Endothelial cell of umbilical vein (primary cell): ENCODE results near the gene PHC2. TPM values are rescaled to one million over a fixed set of nuclear protein-coding genes. Genes with fewer than 3 reads are reported as not detected.

ENCODE experiments used
- BruUV-seq: library from RNA; stranded (reverse); fragments of 400-500 nt; replicated peaks from 2 replicates; lab custom pipeline; 2021; lab: Mats Ljungman, UMichigan
- CTCF ChIA-PET: fragments of 300-600, 350-600 bp; sonication (Branson Sonifier 250); formaldehyde crosslinking; loops from one replicate; lab custom pipeline; 2021; ENCODE audit warnings: antibody characterized with exemption, inconsistent platforms; lab: Charles Lee
- POLR2A ChIA-PET: fragments of 300-600, 350-600 bp; sonication (Branson Sonifier 250); formaldehyde crosslinking; loops from one replicate; lab custom pipeline; 2021; ENCODE audit warnings: antibody characterized with exemption, inconsistent platforms; lab: Charles Lee
- DNase-seq: peaks from one replicate; pipeline ENCODE4 v3.0.0-alpha.2; 2011; ENCODE audit warnings: low read depth, low spot score
- FAIRE-seq: peaks from 2 replicates; lab custom pipeline; 2011; peaks lifted over from hg19 to GRCh38; lab: Jason Lieb, UNC
- H2AFZ ChIP-seq: 2 replicates; pipeline ENCODE4 v1.6.0; 2012; ENCODE audit warnings: low read depth, low read length, control low read depth, inconsistent platforms
- H3K27ac ChIP-seq: 2 replicates; pipeline ENCODE4 v1.5.1; 2011; ENCODE audit warnings: low read depth, mild to moderate bottlenecking, control low read depth, low read length, moderate library complexity; ENCODE audit not compliant: insufficient read depth
- H3K27me3 ChIP-seq, 2 experiments: 2 replicates each; pipeline versions ENCODE4 v1.6.0 to v1.6.1; 2011; ENCODE audit warnings: low read length in 2 of 2, mixed read lengths in 1 of 2; ENCODE audit not compliant: control insufficient read depth in 2 of 2, insufficient read depth in 2 of 2
- H3K36me3 ChIP-seq, 2 experiments: 2 replicates in 1 of 2; 3 replicates in 1 of 2; pipeline ENCODE4 v1.5.1; 2011; ENCODE audit warnings: low read length in 2 of 2, mild to moderate bottlenecking in 1 of 2, moderate library complexity in 1 of 2; ENCODE audit not compliant: control insufficient read depth in 2 of 2, insufficient read depth in 2 of 2; ENCODE audit errors: extremely low read depth in 1 of 2
- H3K4me1 ChIP-seq: 3 replicates; pipeline ENCODE4 v1.5.1; 2011; ENCODE audit warnings: mild to moderate bottlenecking, low read length; ENCODE audit not compliant: control insufficient read depth, insufficient read depth; ENCODE audit errors: extremely low read depth
- H3K4me2 ChIP-seq: 2 replicates; pipeline ENCODE4 v1.6.1; 2011; ENCODE audit warnings: low read length, control low read depth, mixed read lengths; ENCODE audit not compliant: insufficient read depth
- H3K4me3 ChIP-seq, 3 experiments: fragments of 200-600 bp in 1 of 3; sonication (generic), shearing (Covaris generic) in 1 of 3; replicated peaks in 1 of 3; 2 replicates each; pipeline ENCODE4 v1.5.1; 2011 to 2016; ENCODE audit warnings: control low read depth in 3 of 3, low read length in 3 of 3, mild to moderate bottlenecking in 2 of 3, inconsistent platforms in 1 of 3, low read depth in 1 of 3, moderate library complexity in 1 of 3; ENCODE audit not compliant: insufficient read depth in 1 of 3
- H3K79me2 ChIP-seq: 2 replicates; pipeline ENCODE4 v1.6.0; 2012; ENCODE audit warnings: low read length, inconsistent platforms; ENCODE audit not compliant: control insufficient read depth, insufficient read depth
- H3K9ac ChIP-seq: replicated peaks from 2 replicates; pipeline ENCODE3; 2011; ENCODE audit warnings: low read length, control low read depth; ENCODE audit not compliant: insufficient read depth; ENCODE audit errors: extremely low read depth
- H3K9me1 ChIP-seq: replicated peaks from 3 replicates; pipeline ENCODE4 v1.6.0; 2011; ENCODE audit warnings: mild to moderate bottlenecking, low read length; ENCODE audit not compliant: control insufficient read depth, insufficient read depth; ENCODE audit errors: extremely low read depth
- H3K9me3 ChIP-seq: replicated peaks from 2 replicates; pipeline ENCODE4 v1.5.1; 2012; ENCODE audit warnings: low read length, inconsistent platforms; ENCODE audit not compliant: control insufficient read depth, insufficient read depth
- H4K20me1 ChIP-seq: replicated peaks from 2 replicates; pipeline ENCODE3; 2011; ENCODE audit warnings: mild to moderate bottlenecking, low read length; ENCODE audit not compliant: control insufficient read depth, insufficient read depth; ENCODE audit errors: extremely low read depth
- EZH2 ChIP-seq: IDR thresholded peaks from 2 replicates; pipeline ENCODE4 v1.6.1; 2012; ENCODE audit warnings: borderline replicate concordance, low read depth, mild to moderate bottlenecking, moderate library complexity, low read length, inconsistent platforms; ENCODE audit not compliant: severe bottlenecking
- FOS ChIP-seq: IDR thresholded peaks from 2 replicates; pipeline ENCODE4 v1.6.1; 2011; ENCODE audit warnings: mild to moderate bottlenecking, low read length, moderate library complexity, borderline replicate concordance; ENCODE audit not compliant: insufficient read depth
- GATA2 ChIP-seq: IDR thresholded peaks from 2 replicates; pipeline ENCODE4 v1.7.0; 2011; ENCODE audit warnings: low read depth, mild to moderate bottlenecking, moderate library complexity, mixed read lengths, low read length; ENCODE audit not compliant: insufficient read length, insufficient read depth
- JUN ChIP-seq: IDR thresholded peaks from 2 replicates; pipeline ENCODE4 v1.6.1; 2011; ENCODE audit warnings: borderline replicate concordance, low read depth; ENCODE audit not compliant: insufficient read length, insufficient read depth
- MYC ChIP-seq: IDR thresholded peaks from one replicate; pipeline ENCODE4 v1.6.1; 2011; ENCODE audit warnings: mild to moderate bottlenecking, low read depth, low read length
- POLR2A ChIP-seq: IDR thresholded peaks from 2 replicates; pipeline ENCODE4 v1.6.1; 2012; ENCODE audit warnings: low read depth, mild to moderate bottlenecking, control low read depth, low read length
- POLR2AphosphoS5 ChIP-seq: IDR thresholded peaks from 2 replicates; pipeline ENCODE4 v1.6.1; 2012; ENCODE audit warnings: low read depth, mild to moderate bottlenecking, control low read depth, low read length, moderate library complexity; ENCODE audit not compliant: insufficient read depth
- dilution Hi-C: fragments of 300-500 bp; cut with MboI; formaldehyde crosslinking; loops from one replicate; pipeline ENCODE4 v1.15.0; 2019; ENCODE audit warnings: low sequenced_read_pairs; ENCODE audit not compliant: extremely low pct_ligation_motif_present
- intact Hi-C: fragments of 100-400 bp; cut with micrococcal nuclease; formaldehyde crosslinking; loops from one replicate; pipeline ENCODE4 v1.10.0; 2022
- polyA plus RNA-seq, 4 experiments: library from polyadenylated mRNA; depleted of rRNA in 3 of 4; stranded (reverse) in 3 of 4; unstranded in 1 of 4; fragments of >200 nt; gene quantifications; 2 replicates each; pipeline versions ENCODE4 v1.2.1 to v1.2.3, GENCODE V29; 2011 to 2012; ENCODE audit warnings: missing spikeins in 1 of 4
- total RNA-seq: library from RNA; stranded (reverse); gene quantifications from 2 replicates; pipeline ENCODE4 v1.2.3, GENCODE V29; 2021
- TF ChIP-seq, protein P1 (sequence below), 2 donors: IDR thresholded peaks; 1 replicate in 1 of 2; 2 replicates in 1 of 2; pipeline ENCODE4 v1.5.1; 2011; ENCODE audit warnings: low read length in 2 of 2, mild to moderate bottlenecking in 2 of 2, moderate library complexity in 2 of 2, control low read depth in 1 of 2, inconsistent platforms in 1 of 2, low read depth in 1 of 2; ENCODE audit not compliant: insufficient read depth in 1 of 2; ENCODE audit errors: extremely low read depth in 1 of 2
- TF ChIP-seq, protein P2 (sequence below): IDR thresholded peaks from 2 replicates; pipeline ENCODE4 v1.6.1; 2011; ENCODE audit not compliant: insufficient read depth, insufficient read length

The PHC2 gene
- total and polyA plus RNA-seq, 2 donors (not counting 3 experiments of a cell fraction or from before 2014, with no cell fraction given) = 65.6 to 79.0 TPM

DNA sequence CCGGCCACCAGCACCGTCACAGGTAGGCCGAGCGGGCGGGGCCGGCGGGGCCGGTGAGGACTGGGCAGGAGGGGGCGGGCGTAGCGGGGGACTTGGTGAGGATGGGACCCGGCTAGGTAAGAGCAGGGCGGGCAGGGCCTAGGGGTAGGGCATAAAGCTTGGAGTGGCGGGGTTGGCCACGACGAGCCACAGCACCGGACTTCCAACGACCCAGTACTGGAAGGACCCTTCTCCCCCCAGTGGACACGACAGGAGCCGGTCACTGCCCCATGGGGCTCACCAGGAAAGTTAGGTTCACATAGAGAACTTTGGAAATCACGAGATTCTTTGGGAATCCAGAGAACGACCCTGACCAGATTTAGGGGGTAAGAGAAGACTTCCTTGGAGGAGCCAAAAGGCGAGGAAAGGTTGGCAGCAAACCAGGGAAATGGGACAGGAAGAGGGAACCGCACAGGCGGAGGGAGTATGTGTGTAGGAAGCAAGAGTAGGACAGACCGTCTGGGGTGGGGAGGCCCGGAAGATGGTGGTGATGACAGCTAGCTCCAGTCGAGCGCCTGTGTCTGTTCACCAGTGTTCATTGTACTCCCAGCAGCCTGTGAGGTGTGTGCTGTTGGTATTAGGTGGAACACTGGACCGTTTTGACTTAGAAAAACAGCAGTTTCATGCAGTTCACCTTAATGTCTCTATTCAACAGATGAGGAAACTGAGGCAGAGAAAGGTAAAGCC, 154.2 kb downstream of the PHC2 start:
- DNase-seq = no peak
- ChIA-PET POLR2A (no interaction called here), CTCF (interaction anchor here (1.5 kb wide), 1 partner anchor 194 kb away, joined by 3 read pairs; no protein-coding TSS in a partner anchor)
- no peaks in the 10 kb centered on the region for H4K20me1 ChIP-seq
- no TSS peak for BruUV-seq
- intact Hi-C loops = no loop called here
- H3K4me3 ChIP-seq = no peak overlapping the region
- H3K9me1 ChIP-seq = no peaks in the 10 kb centered on the region
- H3K9ac ChIP-seq = no peak overlapping the region
- no peaks in the 10 kb centered on the region for H3K27me3 ChIP-seq
- H2AFZ ChIP-seq = no peak overlapping the region
- H3K79me2 ChIP-seq = no peaks in the 10 kb centered on the region
- dilution Hi-C loops = no loop called here
- H3K27ac ChIP-seq = no peak overlapping the region
- no peaks in the 10 kb centered on the region for H3K9me3 ChIP-seq
- H3K36me3 ChIP-seq = peaks cover under 1 to 26% of the 10 kb centered on the region in 2 experiments
- no peaks in the 10 kb centered on the region for H3K4me1 ChIP-seq
- H3K4me2 ChIP-seq = no peak overlapping the region
- FAIRE-seq = no peak
- TF ChIP-seq FOS (no peak), POLR2A (no peak)

DNA sequence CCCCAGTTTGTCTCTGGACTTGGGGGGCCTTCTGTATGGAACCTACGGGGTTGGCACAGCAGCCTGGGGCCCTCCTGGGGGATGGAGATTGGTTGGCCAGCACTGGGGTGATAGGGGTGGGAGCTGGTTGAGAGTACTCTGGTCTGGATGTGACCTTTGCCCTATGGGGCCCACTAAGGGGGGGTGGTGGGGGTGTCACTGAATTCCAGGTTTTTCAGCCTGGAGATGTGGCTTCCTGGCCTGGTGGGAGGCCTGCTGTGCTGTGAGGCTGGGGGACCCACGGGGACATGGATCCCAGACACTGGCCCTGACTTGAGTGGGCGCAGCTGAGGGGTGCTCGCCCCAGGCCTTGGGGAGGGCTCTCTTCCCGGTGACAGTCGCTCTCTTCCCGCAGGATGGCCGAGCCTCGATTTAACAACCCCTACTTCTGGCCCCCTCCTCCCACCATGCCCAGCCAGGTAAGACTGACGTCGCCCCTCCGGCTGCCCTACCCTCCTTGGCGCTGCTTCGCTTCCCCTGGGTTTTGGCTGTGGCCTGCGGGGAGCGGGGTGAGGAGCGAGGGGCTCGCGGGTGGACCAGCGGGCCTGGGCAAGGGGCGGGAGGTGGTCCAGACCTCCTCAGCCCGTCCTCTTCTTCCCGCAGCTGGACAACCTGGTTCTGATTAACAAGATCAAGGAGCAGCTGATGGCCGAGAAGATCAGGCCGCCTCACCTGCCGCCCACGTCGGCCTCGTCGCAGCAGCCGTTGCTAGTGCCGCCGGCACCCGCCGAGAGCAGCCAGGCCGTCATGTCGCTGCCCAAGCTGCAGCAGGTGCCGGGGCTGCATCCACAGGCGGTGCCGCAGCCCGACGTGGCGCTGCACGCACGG, 155.0 kb downstream of the PHC2 start:
- no peak overlapping the region for H3K4me3 ChIP-seq
- no peaks in the 10 kb centered on the region for H3K9me3 ChIP-seq
- H4K20me1 ChIP-seq = no peaks in the 10 kb centered on the region
- no peaks in the 10 kb centered on the region for H3K79me2 ChIP-seq
- no peak overlapping the region for H2AFZ ChIP-seq
- no peaks in the 10 kb centered on the region for H3K4me1 ChIP-seq
- intact Hi-C loops (no loop called here), dilution Hi-C loops (no loop called here)
- FAIRE-seq = no peak
- no peak for TF ChIP-seq POLR2AphosphoS5
- no peak for TF ChIP-seq POLR2A
- TF ChIP-seq MYC = no peak
- TF ChIP-seq JUN = no peak
- TF ChIP-seq, protein P1, sequence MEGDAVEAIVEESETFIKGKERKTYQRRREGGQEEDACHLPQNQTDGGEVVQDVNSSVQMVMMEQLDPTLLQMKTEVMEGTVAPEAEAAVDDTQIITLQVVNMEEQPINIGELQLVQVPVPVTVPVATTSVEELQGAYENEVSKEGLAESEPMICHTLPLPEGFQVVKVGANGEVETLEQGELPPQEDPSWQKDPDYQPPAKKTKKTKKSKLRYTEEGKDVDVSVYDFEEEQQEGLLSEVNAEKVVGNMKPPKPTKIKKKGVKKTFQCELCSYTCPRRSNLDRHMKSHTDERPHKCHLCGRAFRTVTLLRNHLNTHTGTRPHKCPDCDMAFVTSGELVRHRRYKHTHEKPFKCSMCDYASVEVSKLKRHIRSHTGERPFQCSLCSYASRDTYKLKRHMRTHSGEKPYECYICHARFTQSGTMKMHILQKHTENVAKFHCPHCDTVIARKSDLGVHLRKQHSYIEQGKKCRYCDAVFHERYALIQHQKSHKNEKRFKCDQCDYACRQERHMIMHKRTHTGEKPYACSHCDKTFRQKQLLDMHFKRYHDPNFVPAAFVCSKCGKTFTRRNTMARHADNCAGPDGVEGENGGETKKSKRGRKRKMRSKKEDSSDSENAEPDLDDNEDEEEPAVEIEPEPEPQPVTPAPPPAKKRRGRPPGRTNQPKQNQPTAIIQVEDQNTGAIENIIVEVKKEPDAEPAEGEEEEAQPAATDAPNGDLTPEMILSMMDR (IDR thresholded peaks at IDR 0.05; ENCODE audit: extremely low read depth in 1 of 2, insufficient read depth in 1 of 2, low read depth in 1 of 2, low read length in 2 of 2) = no peak
- TF ChIP-seq, protein P2, sequence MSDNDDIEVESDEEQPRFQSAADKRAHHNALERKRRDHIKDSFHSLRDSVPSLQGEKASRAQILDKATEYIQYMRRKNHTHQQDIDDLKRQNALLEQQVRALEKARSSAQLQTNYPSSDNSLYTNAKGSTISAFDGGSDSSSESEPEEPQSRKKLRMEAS = no peak
- TF ChIP-seq EZH2 = no peak
- no peak for TF ChIP-seq FOS
- TF ChIP-seq GATA2 = no peak
- ChIA-PET CTCF (no interaction called here), POLR2A (no interaction called here)
- no peak overlapping the region for H3K27ac ChIP-seq
- peaks cover 0 to 20% of the 10 kb centered on the region in 2 experiments for H3K36me3 ChIP-seq
- no TSS peak for BruUV-seq
- H3K27me3 ChIP-seq = no peaks in the 10 kb centered on the region
- H3K4me2 ChIP-seq = no peak overlapping the region
- no peak overlapping the region for H3K9ac ChIP-seq
- DNase-seq = no peak
- no peaks in the 10 kb centered on the region for H3K9me1 ChIP-seq
